CD14-positive monocyte (primary cell): ENCODE results near the gene C2CD2. TPM values are rescaled to one million over a fixed set of nuclear protein-coding genes. Genes with fewer than 3 reads are reported as not detected.

Experiments used
- DNase-seq, 3 donors: peaks; one replicate each; pipeline ENCODE4 v3.0.0-alpha.2; 2011 to 2022
- H2AFZ ChIP-seq: 2 replicates; pipeline ENCODE4 v1.6.0; 2012; ENCODE audit warnings: mild to moderate bottlenecking, low read depth, low read length, inconsistent platforms; ENCODE audit not compliant: insufficient read depth, poor library complexity, severe bottlenecking
- H3K27ac ChIP-seq, 2 donors: 1 replicate in 1 of 2; 2 replicates in 1 of 2; pipeline ENCODE4 v1.5.1; 2012 to 2013; ENCODE audit warnings: low read length in 2 of 2, control low read depth in 1 of 2, inconsistent platforms in 1 of 2, low read depth in 1 of 2, mild to moderate bottlenecking in 1 of 2
- H3K27me3 ChIP-seq, 2 donors: one replicate each; pipeline versions ENCODE4 v1.6.0 to v1.6.1; 2011 to 2013; ENCODE audit warnings: low read length in 2 of 2; ENCODE audit not compliant: control insufficient read depth in 2 of 2, insufficient read depth in 2 of 2
- H3K36me3 ChIP-seq, 2 donors: replicated peaks in 1 of 2; 1 replicate in 1 of 2; 2 replicates in 1 of 2; pipeline versions ENCODE4 v1.5.1 to v1.6.1; 2012 to 2013; ENCODE audit warnings: low read length in 2 of 2, control low read depth in 1 of 2, inconsistent platforms in 1 of 2, mild to moderate bottlenecking in 1 of 2; ENCODE audit not compliant: insufficient read depth in 2 of 2, control insufficient read depth in 1 of 2
- H3K4me1 ChIP-seq, 2 donors: 1 replicate in 1 of 2; 2 replicates in 1 of 2; pipeline versions ENCODE4 v1.5.1 to v1.6.1; 2012 to 2013; ENCODE audit warnings: low read length in 2 of 2, control low read depth in 1 of 2, inconsistent platforms in 1 of 2, mild to moderate bottlenecking in 1 of 2, moderate library complexity in 1 of 2; ENCODE audit not compliant: insufficient read depth in 2 of 2, control insufficient read depth in 1 of 2
- H3K4me2 ChIP-seq: replicated peaks from 2 replicates; pipeline ENCODE3; 2012; ENCODE audit warnings: low read length, moderate library complexity, mild to moderate bottlenecking; ENCODE audit not compliant: poor library complexity, severe bottlenecking; ENCODE audit errors: extremely low read depth
- H3K4me3 ChIP-seq, 3 experiments: fragments of 200-600 bp in 1 of 3; sonication (generic) in 1 of 3; replicated peaks in 1 of 3; 1 replicate in 2 of 3; 2 replicates in 1 of 3; pipeline ENCODE4 v1.5.1; 2011 to 2013; ENCODE audit warnings: low read length in 3 of 3, mild to moderate bottlenecking in 3 of 3, control low read depth in 2 of 3, low read depth in 2 of 3, inconsistent platforms in 1 of 3, moderate library complexity in 1 of 3
- H3K79me2 ChIP-seq: 2 replicates; pipeline ENCODE4 v1.6.0; 2012; ENCODE audit warnings: mild to moderate bottlenecking, control low read depth, inconsistent platforms, low read length, moderate library complexity; ENCODE audit not compliant: insufficient read depth
- H3K9ac ChIP-seq: 2 replicates; pipeline ENCODE4 v1.6.0; 2017; ENCODE audit warnings: low read length, mild to moderate bottlenecking; ENCODE audit not compliant: insufficient read depth, poor library complexity, severe bottlenecking
- H3K9me3 ChIP-seq, 2 donors: replicated peaks in 1 of 2; 1 replicate in 1 of 2; 2 replicates in 1 of 2; pipeline versions ENCODE4 v1.5.1 to v1.6.1; 2012 to 2013; ENCODE audit warnings: low read length in 2 of 2, control low read depth in 1 of 2; ENCODE audit not compliant: control insufficient read depth in 1 of 2, insufficient read depth in 1 of 2
- H4K20me1 ChIP-seq: 2 replicates; pipeline ENCODE4 v1.6.0; 2012; ENCODE audit warnings: mild to moderate bottlenecking, low read length, control low read depth, moderate library complexity; ENCODE audit not compliant: insufficient read depth
- H3K27ac Mint-ChIP-seq, 7 donors: one replicate each; pipeline ENCODE4 v1.8.0; 2020; ENCODE audit warnings: mild to moderate bottlenecking in 7 of 7, mixed read lengths in 7 of 7, moderate library complexity in 6 of 7, inconsistent platforms in 2 of 7
- H3K27me3 Mint-ChIP-seq, 3 donors: one replicate each; pipeline ENCODE4 v1.8.0; 2021 to 2022; ENCODE audit warnings: low read depth in 3 of 3, mild to moderate bottlenecking in 3 of 3, mixed read lengths in 3 of 3, moderate library complexity in 3 of 3, inconsistent platforms in 1 of 3
- H3K36me3 Mint-ChIP-seq, 2 donors: one replicate each; pipeline ENCODE4 v1.8.0; 2020; ENCODE audit warnings: mixed read lengths in 2 of 2, inconsistent platforms in 1 of 2, mild to moderate bottlenecking in 1 of 2
- H3K4me1 Mint-ChIP-seq: one replicate; pipeline ENCODE4 v1.8.0; 2020; ENCODE audit warnings: mild to moderate bottlenecking, mixed read lengths
- H3K4me3 Mint-ChIP-seq, 2 donors: one replicate each; pipeline ENCODE4 v1.8.0; 2020; ENCODE audit warnings: mild to moderate bottlenecking in 2 of 2, mixed read lengths in 2 of 2, moderate library complexity in 1 of 2
- H3K9me3 Mint-ChIP-seq, 7 donors: one replicate each; pipeline ENCODE4 v1.8.0; 2020 to 2022; ENCODE audit warnings: mixed read lengths in 7 of 7, mild to moderate bottlenecking in 6 of 7, moderate library complexity in 6 of 7, inconsistent platforms in 2 of 7
- WGBS: methylation state at CpG from one replicate; pipeline ENCODE4 v1.1.5; 2013; ENCODE audit warnings: missing lambda C conversion rate; ENCODE audit not compliant: insufficient coverage; 5-methylcytosine and 5-hydroxymethylcytosine counted together
- intact Hi-C, 2 donors: fragments of 100-400 bp; cut with micrococcal nuclease; formaldehyde crosslinking; loops; one replicate each; pipeline versions ENCODE4 v1.15.0 to v1.15.1; 2023
- polyA plus RNA-seq, 3 donors: library from polyadenylated mRNA; depleted of rRNA in 1 of 3; unstranded in 2 of 3; stranded (reverse) in 1 of 3; fragments of 300-500 nt in 2 of 3; fragments of >200 nt in 1 of 3; fragmentation: Illumina TruSeq in 2 of 3; gene quantifications; 1 replicate in 2 of 3; 2 replicates in 1 of 3; pipeline ENCODE4 v1.2.3, GENCODE V29; 2012 to 2021
- TF ChIP-seq, protein P1 (sequence below): fragments of 200-600 bp; IDR thresholded peaks from one replicate; pipeline ENCODE4 v1.8.0; 2022; ENCODE audit warnings: antibody characterized with exemption, mild to moderate bottlenecking

Gene C2CD2
- polyA plus RNA-seq, 3 donors, result 1.4 to 17.0 (median 3.8) TPM

DNA sequence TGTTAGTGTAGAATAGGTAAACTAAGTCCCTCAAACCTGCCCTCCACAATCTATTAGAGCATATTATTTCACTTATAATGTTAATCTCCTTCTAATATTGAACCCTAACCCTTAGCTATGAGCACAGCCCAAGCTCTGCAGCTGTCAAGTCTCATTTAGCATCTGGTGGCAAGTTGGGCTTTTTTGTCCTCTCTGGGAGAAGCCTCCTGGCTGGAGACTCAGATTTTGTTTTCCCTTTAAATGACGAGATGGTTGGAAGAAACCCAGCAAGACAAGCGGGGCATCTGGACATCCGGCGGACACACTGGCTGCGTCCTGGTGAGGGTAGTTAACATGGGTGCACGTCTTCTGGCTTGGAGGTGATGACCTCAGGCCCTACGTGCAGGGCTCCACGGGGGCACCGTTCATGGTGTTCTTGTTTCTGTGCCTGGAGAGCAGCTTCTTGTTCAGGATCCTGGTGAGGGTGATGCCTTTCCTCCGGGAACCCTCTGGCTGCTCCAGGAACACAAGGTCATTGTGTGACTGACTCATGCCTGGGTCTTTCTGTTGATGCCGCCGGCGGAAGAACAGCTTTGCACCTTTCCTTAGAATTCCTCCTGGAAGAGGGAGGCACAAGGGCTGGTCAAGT lies 65.0 kb downstream of the C2CD2 start:
- intact Hi-C loops, result loop anchor here in 1 of 2 donors (5.0 kb wide), 1 partner anchor 228 kb away; no protein-coding TSS in a partner anchor
- peak overlapping the region in 1 of 7 donors; percentile 73 for H3K27ac Mint-ChIP-seq

DNA sequence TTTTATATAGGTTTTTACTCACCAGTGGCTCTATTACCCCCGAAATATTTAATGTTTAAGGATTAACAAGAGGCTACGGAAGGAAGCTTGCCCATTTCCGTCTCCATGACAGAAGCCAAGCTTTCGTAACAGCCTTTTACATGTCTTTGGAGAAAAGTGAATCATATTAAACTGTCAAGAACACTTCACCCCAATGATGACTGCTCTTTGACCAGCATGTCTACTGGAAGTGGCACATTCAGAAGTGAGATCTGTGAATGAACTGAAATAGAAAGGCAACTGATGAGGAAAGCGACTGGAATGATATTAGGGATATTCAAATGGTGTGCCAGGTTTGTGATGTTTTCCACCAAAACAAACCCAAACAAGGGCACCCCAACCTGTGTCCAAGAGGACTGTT lies 66.2 kb downstream of the C2CD2 start:
- Mint-ChIP-seq H3K36me3 (peaks cover 6 to 9% of the 10 kb centered on the region in 2 donors), H3K4me3 (no peak overlapping the region), H3K27me3 (peaks cover 0 to 8% (median 3%) of the 10 kb centered on the region in 3 donors), H3K27ac (no peak overlapping the region), H3K4me1 (peaks cover 16% of the 10 kb centered on the region), H3K9me3 (no peaks in the 10 kb centered on the region)
- Histone ChIP-seq H3K4me1 (peaks cover 0 to 6% of the 10 kb centered on the region in 2 donors), H3K27me3 (no peaks in the 10 kb centered on the region), H3K4me3 (no peak overlapping the region), H4K20me1 (no peaks in the 10 kb centered on the region), H3K27ac (no peak overlapping the region), H3K4me2 (no peak overlapping the region), H3K9me3 (no peaks in the 10 kb centered on the region), H3K36me3 (peaks cover 0 to 14% of the 10 kb centered on the region in 2 donors), H3K79me2 (no peaks in the 10 kb centered on the region), H3K9ac (no peak overlapping the region), H2AFZ (no peak overlapping the region)
- DNase-seq, result peak in 2 of 3 donors; percentile 29 to 44
- whole genome bisulfite sequencing, result no CpG with 5 or more reads among the region's 5 CpGs
- TF ChIP-seq, protein P1, sequence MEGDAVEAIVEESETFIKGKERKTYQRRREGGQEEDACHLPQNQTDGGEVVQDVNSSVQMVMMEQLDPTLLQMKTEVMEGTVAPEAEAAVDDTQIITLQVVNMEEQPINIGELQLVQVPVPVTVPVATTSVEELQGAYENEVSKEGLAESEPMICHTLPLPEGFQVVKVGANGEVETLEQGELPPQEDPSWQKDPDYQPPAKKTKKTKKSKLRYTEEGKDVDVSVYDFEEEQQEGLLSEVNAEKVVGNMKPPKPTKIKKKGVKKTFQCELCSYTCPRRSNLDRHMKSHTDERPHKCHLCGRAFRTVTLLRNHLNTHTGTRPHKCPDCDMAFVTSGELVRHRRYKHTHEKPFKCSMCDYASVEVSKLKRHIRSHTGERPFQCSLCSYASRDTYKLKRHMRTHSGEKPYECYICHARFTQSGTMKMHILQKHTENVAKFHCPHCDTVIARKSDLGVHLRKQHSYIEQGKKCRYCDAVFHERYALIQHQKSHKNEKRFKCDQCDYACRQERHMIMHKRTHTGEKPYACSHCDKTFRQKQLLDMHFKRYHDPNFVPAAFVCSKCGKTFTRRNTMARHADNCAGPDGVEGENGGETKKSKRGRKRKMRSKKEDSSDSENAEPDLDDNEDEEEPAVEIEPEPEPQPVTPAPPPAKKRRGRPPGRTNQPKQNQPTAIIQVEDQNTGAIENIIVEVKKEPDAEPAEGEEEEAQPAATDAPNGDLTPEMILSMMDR, result no peak
- intact Hi-C loops, result loop anchor here (1.0 to 5.0 kb wide), 2 partner anchors 9 to 230 kb away; no protein-coding TSS in a partner anchor

More for the DNA sequence above, 65.0 kb downstream of the C2CD2 start:
- Mint-ChIP-seq H3K27me3 (peaks cover 0 to 8% (median 1%) of the 10 kb centered on the region in 3 donors), H3K4me1 (peaks cover 16% of the 10 kb centered on the region), H3K4me3 (no peak overlapping the region), H3K36me3 (peaks cover 6 to 9% of the 10 kb centered on the region in 2 donors), H3K9me3 (no peaks in the 10 kb centered on the region)
- H3K27ac ChIP-seq, result no peak overlapping the region
- H3K9ac ChIP-seq, result no peak overlapping the region
- no peak overlapping the region for H2AFZ ChIP-seq
- 98% methylated on average over 10 of the region's 13 CpGs for WGBS
- H3K9me3 ChIP-seq, result no peaks in the 10 kb centered on the region
- H3K36me3 ChIP-seq, result peaks cover 0 to 14% of the 10 kb centered on the region in 2 donors
- no peaks in the 10 kb centered on the region for H3K27me3 ChIP-seq
- DNase-seq, result no peak
- H3K79me2 ChIP-seq, result no peaks in the 10 kb centered on the region
- no peak overlapping the region for H3K4me2 ChIP-seq
- no peak overlapping the region for H3K4me3 ChIP-seq
- no peaks in the 10 kb centered on the region for H4K20me1 ChIP-seq
- TF ChIP-seq, protein P1, result no peak
- H3K4me1 ChIP-seq, result peaks cover 0 to 6% of the 10 kb centered on the region in 2 donors
